HG02943 (cell line): ENCODE measurements around the gene CBLC.
A peak's percentile ranks its signal among the peaks of the same experiment; 100 is the strongest.
"Not testable (repeated sequence)": the region's sequence is repeated elsewhere in the genome, so short reads cannot be mapped to it uniquely, and the experiment has no call there.

Source experiments
- ATAC-seq: cut with Tn5 transposase; IDR thresholded peaks from one replicate; pipeline ENCODE4 v1.9.1; 2021; ENCODE audit warnings: mild to moderate bottlenecking, low read depth, moderate library complexity; ENCODE audit not compliant: unreplicated experiment

The CBLC gene

DNA sequence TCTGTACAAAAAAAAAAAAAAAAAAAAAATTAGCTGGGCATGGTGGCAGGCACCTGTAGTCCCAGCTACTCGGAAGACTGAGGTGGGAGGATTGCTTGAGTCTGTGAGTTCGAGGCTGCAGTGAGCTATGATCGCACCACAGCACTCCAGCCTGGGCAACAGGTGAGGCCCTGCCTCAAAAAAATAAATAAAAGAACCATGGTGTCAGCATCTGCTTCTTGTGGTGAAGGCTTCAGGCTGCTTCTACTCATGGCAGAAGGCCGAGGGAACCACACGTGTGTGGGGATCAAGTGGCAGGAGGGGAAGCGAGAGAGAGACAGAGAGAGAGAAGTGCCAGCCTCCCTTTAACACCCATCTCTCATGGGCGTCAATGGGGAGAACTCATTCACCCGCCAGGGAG is 15.7 kb upstream of the CBLC start:
- ATAC-seq = no peak

GRCh38 chr19:44765033-44765948 is 12.4 kb upstream of the CBLC start:
- ATAC-seq = no peak

GRCh38 chr19:44765949-44766335 is 11.7 kb upstream of the CBLC start:
- no peak for ATAC-seq

GRCh38 chr19:44767295-44768180 is 10.2 kb upstream of the CBLC start:
- ATAC-seq = no peak

DNA sequence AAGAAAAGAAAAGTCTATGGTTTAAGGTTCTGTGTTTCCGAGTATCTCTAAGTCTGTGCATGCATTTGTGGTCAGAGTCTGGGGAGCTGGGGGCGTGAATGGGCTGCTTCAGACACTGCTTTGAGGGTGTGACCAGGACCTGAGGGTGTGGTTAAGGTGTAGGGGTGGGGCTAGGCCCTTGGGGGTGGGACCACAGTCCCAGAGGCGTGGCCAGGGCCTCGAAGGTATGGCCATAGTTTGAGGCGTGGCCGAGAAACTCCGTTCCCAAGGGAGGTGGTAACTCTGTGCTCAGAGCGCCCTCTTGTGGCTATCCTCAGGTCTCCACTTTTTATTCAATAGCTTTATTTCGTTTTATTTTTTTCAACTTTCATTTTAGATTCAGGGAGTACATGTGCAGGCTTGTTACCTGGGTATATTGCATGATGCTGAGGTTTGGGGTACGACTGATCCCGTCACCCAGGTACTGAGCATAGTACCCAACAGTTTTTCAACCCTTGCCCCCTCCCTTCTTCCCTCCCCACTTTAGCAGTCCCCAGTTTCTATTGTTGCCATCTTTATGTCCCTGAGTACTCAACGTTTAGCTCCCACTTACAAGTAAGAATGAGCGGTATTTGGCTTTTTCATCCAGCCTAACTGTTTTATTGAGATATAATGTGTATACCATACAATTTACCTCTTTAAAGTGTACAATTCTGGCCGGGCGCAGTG is 7.0 kb upstream of the CBLC start:
- ATAC-seq = peak; percentile 89

DNA sequence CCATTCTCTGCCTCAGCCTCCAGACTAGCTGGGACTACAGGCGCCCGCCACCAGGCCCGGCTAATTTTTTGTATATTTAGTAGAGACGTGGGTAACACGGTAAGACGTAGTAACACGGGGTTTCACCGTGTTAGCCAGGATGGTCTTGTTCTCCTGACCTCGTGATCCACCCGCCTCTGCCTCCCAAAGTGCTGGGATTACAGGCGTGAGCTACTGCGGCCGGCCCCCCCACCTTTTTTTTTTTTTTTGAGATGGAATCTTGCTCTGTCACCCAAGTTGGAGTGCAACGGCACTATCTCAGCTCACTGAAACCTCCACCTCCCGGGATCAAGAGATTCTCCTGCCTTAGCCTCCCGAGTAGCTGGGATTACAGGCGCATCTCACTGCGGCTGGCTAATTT is 5.5 kb upstream of the CBLC start:
- ATAC-seq = not testable (repeated sequence)

GRCh38 chr19:44772959-44773358 is 4.7 kb upstream of the CBLC start:
- ATAC-seq = no peak

- no peak for ATAC-seq
These were observed 1.9 kb upstream of the CBLC start for GRCh38 chr19:44775676-44776240.

- ATAC-seq = no peak
These were observed 1.1 kb upstream of the CBLC start for GRCh38 chr19:44776402-44777096.

- ATAC-seq = no peak
These were observed 1.5 kb downstream of the CBLC start for GRCh38 chr19:44779150-44779549.

DNA sequence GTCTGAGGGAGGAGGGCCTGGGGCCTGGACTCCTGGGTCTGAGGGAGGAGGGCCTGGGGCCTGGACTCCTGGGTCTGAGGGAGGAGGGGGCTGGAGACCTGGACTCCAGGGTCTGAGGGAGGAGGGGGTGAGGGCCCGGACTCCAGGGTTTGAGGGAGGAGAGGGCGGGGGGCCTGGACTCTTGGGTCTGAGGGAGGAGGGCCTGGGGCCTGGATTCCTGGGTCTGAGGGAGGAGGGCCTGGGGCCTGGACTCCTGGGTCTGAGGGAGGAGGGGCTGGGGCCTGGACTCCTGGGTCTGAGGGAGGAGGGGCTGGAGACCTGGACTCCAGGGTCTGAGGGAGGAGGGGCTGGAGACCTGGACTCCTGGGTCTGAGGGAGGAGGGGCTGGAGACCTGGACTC is 4.0 kb downstream of the CBLC start:
- not testable (repeated sequence) for ATAC-seq

DNA sequence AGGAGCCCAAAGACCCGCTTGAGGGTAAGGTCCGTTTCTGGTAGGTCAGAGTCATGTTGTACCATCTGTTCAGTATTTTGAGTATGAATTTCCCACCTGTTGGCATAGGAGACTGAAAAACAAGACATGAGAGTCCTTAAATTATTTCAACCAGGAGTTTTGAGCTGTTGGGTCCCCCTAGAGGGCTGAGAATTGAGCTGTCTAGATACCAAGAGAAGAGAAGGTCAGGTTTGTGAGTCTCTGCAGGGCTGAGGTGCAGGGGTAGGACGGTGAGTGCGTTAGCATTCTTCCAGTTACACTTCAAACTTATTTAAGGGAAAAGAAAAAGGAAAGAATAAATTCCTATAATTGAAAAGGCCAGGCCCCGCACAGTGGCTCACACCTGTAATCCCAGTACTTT is 5.0 kb downstream of the CBLC start:
- no peak for ATAC-seq

DNA sequence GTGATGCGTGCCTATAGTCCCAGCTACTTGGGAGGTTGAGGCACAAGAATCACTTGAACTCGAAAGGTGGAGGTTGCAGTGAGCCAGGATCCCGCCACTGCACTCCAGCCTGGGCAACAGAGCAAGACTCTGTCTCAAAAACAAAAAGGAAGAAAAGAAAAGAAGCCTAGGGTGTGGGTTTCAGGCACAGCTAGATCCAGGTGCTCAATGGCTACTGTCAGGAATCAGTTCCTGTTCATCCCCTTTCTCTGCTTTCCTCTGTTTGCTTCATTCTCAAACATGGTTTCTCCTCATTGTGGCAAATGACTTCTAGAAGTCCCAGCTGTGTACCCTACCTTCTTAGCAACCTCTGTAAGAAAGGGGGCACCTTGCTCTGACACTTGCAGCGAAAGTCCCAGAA is 5.9 kb downstream of the CBLC start:
- no peak for ATAC-seq

GRCh38 chr19:44785271-44785670 is 7.6 kb downstream of the CBLC start:
- ATAC-seq = no peak

GRCh38 chr19:44785993-44786392 is 8.3 kb downstream of the CBLC start:
- no peak for ATAC-seq

GRCh38 chr19:44788971-44789370 is 11.3 kb downstream of the CBLC start:
- no peak for ATAC-seq

GRCh38 chr19:44789943-44790483 is 12.3 kb downstream of the CBLC start:
- ATAC-seq = no peak

GRCh38 chr19:44792281-44792680 is 14.6 kb downstream of the CBLC start:
- no peak for ATAC-seq

- ATAC-seq = no peak
These were observed 16.9 kb downstream of the CBLC start for GRCh38 chr19:44794610-44795009.
